ENCODE results near the gene PLPPR4. TPM values are rescaled to one million over a fixed set of nuclear protein-coding genes. Genes with fewer than 3 reads are reported as not detected.
"Not testable (repeated sequence)": the region's sequence is repeated elsewhere in the genome, so short reads cannot be mapped to it uniquely, and the experiment has no call there.

The PLPPR4 gene, protein sequence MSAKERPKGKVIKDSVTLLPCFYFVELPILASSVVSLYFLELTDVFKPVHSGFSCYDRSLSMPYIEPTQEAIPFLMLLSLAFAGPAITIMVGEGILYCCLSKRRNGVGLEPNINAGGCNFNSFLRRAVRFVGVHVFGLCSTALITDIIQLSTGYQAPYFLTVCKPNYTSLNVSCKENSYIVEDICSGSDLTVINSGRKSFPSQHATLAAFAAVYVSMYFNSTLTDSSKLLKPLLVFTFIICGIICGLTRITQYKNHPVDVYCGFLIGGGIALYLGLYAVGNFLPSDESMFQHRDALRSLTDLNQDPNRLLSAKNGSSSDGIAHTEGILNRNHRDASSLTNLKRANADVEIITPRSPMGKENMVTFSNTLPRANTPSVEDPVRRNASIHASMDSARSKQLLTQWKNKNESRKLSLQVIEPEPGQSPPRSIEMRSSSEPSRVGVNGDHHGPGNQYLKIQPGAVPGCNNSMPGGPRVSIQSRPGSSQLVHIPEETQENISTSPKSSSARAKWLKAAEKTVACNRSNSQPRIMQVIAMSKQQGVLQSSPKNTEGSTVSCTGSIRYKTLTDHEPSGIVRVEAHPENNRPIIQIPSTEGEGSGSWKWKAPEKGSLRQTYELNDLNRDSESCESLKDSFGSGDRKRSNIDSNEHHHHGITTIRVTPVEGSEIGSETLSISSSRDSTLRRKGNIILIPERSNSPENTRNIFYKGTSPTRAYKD
- 2.1 and 3.1 TPM in 2 replicates for total RNA-seq
- polyA plus RNA-seq (2012), result 1.4 TPM

DNA sequence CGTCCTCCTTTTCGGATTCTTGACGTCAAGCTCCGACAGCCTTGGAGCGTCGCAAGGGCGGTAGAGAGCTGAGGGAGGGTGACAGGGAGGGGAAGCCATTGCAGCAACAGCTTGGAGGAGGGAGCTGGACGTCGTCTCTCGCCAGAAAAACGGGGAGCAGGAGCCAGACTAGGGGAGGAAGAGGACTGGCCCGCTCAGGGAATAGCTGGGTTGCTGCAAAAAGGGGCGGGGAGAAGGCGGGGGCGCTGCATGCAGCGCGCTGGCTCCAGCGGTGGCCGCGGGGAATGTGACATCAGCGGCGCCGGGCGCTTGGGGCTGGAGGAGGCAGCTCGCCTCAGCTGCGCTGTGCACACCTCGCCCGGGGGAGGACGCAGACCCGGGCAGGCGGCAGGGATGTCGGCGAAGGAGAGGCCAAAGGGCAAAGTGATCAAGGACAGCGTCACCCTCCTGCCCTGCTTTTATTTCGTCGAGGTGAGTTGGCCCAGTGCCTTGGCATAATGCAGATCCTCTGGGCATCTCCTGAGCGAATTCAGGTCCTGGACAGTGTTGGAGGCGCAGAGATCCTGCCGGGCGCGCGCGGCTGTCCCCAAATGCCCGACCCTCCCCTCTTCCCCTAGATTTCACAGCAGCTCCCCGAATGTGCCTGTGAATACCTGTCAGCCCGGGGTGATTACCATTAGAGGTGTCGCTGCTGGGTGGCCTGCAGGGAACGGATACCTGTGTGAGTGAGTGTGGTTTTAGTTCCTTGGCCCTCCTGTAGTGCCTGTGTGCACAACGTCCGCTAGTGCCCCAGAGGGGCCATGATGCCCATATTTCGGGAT lies at the start of gene PLPPR4:
TSS of gene PLPPR4 (plus strand) at position 292 of the 821 bp plus-strand sequence. CDS start at position 394, 102 bp downstream.
- peak; percentile 37 for DNase-seq (ENCODE audit: low read depth)

DNA sequence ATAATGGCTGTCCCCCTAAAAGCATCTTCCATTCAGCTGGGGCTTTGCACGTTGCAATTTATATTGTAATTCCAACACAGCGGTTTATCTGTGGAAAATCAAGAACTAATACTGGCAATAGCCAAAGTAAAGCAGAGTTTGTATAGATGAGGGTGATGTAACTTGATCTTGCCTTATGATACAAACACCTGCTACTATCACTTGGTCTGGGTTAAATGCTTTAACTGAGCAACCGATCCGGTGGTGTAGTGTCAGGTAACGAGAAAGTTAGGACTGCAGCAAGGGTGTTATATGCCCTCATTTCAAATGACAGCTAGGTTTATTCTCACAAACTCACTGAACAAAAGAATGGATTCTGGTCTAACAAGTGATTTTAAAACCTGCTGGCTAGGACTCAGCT lies 47.3 kb upstream of the PLPPR4 start:
- DNase-seq (ENCODE audit: low read depth), result peak; percentile 48

DNA sequence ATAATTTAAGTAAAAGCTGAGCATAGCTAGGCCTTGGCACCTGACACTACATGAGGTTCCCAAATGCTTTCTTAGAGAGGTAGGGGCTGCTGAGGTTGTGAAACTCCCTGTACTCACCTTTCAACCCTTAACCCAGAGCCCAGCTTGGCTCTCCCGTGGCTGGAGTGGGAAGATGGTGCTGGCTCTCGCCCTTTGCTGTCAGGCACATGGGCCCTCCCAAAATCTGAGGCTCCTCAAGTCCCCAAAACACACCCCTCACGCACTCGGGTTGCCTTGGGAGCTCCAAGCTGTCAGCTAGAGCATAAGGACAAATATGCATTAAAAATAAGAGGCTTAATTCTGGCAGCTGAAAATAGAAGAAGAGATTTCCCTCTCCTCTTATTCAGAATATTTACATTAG lies 46.7 kb upstream of the PLPPR4 start:
- DNase-seq (ENCODE audit: low read depth), result no peak

DNA sequence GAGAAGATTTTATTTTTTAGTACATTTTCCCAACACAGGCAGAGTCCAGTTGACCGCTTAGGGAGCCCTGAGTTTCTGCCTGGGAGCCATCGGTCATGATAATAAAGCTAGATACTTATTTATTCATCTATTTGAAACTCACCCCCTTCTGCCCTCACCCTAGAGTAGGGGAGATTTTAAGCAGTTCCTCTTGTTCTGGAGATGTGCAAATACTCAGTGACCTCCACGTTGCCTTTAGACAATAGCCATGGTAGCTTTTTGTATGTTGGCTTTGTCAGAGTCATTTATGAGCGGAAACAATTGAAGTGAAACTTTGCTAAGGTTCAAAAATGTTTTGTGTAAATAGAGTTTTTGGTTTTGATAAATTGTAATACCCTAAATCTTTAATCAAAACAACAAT lies 45.7 kb upstream of the PLPPR4 start:
- no peak for DNase-seq (ENCODE audit: low read depth)

DNA sequence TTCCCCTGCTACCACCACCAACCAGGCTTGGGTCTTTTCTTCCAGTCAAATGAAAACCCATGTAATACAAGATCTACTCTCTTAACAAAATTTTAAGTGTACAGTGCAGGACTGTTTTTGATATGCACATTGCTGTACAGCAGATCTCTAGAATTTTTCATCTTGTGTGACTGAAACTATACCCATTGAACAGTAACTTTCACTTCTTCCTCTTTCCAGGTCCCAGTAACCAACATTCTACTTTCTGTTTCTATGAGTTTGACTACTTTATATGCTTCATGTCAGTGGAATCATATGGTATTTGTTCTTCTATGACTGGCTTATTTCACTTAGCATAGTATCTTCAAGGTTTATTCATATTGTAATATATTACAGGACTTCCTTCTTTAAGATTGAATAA lies 45.3 kb upstream of the PLPPR4 start:
- DNase-seq (ENCODE audit: low read depth), result no peak

DNA sequence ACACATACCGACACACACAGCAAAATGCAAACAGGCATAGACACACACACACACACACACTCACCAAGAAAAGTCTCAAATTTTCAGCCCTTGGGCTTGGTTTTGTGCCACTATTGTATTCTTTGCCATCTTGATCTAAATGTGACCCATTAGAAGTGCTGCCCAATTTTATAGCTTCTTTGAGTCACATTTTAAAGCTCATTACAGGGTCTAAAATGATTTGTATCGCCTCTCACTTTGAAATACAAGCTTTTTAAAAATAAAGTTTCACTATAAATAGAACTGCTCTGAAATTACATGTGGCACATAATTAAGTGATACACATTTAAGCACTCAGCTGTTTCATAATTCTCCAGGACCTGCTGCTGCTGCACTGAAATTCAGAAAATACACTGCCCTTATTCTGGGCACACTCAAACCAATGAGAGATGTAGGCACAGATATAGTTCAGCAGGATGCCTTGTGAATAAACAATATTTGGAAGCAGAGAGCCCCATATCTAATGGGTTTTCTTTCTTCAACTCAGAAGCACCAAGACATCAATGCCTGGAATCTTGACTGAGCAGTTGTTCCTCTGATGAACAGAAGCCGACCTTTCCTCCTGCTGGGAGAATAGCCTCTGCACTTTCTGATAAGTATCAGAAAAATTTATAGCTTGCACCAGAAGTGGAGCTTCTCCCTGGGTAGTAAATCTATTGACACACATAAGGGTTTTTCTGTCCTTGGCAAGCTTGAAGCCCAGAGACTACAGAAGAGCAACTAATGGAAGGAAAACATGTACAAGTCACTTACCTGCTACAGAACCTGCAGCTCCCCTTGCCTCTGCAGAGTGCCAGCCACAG lies 37.0 kb upstream of the PLPPR4 start:
- no peak for DNase-seq (ENCODE audit: low read depth)

DNA sequence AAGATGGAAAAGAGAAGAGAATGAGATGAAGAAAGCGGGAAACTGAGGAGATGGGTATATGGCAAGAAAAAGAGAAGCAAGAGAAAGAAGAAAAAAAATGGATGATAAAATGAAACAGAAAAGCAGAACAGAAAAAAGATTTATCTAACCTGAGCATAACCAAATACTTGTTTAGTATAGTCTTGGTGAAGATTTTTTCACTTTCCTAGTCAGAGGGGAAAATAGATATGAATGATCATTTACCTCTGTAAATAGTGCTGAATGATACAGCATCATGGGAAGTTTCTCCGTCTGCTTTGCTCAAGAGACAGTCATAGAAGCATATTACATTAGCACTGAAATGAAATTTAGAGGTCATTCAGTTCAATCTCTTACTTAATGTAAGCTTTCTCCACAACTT lies 36.1 kb upstream of the PLPPR4 start:
- no peak for DNase-seq (ENCODE audit: low read depth)

DNA sequence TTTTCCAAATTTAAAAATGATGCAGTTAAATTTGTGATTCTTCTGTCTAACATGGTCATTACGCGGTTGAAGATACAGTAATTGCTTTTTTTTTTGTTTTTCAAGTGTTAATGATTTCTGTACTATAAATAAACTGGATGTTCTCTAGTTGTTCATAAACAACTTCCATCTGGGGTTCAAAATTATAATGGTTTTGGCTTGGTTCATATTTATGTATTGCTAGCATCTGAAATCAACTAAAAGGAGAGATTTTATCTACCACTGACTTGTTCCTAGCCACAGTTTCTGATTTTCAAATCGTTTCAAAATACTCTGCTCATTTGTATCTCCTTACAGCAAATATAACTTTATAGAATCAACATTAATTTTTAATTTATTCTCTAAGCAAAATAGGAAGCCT lies 35.2 kb upstream of the PLPPR4 start:
- no peak for DNase-seq (ENCODE audit: low read depth)

DNA sequence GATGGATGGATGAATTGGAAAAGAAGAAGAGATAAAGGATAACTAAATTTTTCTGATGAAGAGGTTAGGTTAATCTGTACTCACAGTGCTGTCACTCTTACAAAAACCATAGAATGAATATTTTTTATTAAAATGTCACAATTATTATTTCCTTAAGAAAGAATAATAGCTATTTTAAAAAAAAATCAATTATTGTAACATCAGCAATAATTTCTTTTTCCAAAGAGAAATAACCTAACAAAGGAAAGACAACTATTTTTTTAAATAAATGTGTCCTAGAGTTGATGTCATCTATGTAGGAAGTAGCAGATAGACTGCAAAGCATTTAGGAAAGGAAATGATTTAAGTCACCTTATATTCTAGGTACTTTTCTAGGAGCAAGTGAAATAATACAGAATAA lies 33.6 kb upstream of the PLPPR4 start:
- no peak for DNase-seq (ENCODE audit: low read depth)

DNA sequence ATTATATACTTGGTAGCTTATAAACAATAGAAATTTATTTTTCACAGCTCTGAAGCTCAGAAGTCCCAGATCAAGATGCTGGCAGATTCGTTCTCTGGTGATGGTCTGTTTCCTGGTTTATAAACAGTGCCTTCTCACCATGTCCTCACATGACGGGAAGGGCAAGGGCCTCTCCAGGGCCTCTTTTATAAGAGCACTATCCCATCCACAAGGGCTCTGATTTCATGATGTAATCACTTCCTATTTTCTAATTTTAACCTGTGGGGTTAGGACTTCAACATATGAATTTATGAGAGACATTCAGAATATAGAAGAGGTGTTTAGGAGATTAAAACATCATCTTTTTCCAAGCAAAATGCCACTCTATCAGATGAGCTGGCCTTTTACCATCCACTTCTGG lies 32.1 kb upstream of the PLPPR4 start:
- no peak for DNase-seq (ENCODE audit: low read depth)

DNA sequence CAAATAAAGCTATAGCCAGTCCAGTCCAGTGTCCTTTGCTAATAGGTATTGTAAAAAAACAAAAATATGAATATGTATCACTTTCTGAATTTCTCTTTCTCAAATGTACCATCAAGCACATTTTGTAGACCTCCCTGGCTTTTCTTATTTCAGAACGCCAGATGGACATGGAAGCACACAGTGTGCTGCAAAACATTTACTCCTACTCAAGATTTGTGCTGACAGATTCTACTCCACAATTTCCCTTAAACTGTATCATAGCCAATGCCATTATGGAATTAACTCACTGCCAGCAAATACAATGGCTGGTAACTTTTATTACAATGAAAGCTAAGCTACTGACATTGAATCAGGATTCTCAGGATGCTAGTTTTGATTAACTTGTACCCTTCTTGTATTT lies 30.8 kb upstream of the PLPPR4 start:
- DNase-seq (ENCODE audit: low read depth), result no peak

DNA sequence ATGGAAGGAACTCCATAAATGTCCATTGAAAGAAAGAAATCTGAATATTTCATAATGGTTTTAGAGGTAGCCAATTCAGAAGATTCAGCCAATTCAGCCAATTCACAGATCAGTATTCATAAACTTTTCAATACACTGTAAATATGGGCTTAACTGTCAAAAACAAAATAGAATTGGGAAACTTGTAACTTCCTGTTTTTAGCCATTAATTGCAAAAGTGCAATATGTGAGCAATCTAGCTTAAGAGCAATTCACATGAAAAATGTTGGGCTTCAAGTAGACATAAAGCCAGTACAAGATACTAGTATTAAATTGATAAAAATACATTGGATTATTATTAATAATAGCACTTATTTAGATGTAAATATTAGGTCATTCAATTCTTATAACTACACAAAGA lies 27.5 kb upstream of the PLPPR4 start:
- no peak for DNase-seq (ENCODE audit: low read depth)

DNA sequence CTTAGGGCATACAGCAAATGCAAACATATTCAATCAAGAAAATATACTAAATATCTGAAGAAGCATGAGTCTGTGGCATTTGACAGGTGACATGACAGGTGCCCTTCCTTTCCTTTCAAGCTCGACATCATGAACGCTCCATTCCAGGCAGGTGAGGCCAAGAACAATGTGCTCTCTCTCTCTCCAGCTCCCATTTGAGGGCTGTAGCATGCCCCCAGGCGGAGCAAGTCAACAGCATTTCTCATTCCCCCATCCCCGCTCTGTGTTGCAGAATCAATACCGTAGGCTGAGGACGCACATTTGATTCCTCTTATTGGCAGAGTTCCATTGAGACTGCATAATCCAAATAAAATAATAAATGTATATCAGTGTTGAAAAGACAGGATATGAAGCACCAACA lies 24.6 kb upstream of the PLPPR4 start:
- DNase-seq (ENCODE audit: low read depth), result no peak

DNA sequence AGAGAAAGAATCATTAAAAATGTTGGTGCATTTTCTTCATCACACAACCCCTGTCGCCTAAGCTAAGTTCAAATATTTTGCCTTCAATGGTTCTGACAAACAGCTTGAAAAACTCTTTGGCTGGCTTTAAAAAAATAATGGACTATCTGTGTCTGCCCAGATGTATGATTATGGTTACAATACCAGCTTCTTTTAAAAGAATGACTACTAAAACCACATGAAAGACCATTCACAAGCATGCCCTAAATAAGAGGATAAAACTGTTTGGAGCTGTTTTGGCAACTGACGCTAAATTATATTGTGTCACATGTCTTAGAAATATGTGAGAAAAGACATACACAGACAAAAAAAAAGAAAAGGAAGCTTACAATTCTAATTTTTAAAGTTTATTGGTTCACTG lies 23.7 kb upstream of the PLPPR4 start:
- no peak for DNase-seq (ENCODE audit: low read depth)

DNA sequence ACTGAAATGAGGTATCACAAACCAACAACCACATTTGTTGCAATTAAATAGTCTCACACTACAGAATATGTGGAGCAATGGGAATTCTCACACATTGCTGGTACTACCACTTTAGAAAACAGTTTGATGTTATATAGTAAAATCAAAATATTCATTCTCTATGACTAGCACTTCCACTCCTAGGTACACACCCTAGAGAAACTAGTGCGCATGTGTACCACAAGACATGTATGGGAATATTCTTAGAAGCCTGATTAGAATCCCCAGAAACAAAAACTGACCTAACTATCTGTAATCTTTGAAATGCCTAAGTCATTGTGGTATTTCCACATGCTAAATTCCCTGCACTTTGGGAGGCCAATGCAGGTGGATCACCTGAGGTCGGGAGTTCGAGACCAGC lies 18.1 kb upstream of the PLPPR4 start:
- DNase-seq (ENCODE audit: low read depth), result no peak

DNA sequence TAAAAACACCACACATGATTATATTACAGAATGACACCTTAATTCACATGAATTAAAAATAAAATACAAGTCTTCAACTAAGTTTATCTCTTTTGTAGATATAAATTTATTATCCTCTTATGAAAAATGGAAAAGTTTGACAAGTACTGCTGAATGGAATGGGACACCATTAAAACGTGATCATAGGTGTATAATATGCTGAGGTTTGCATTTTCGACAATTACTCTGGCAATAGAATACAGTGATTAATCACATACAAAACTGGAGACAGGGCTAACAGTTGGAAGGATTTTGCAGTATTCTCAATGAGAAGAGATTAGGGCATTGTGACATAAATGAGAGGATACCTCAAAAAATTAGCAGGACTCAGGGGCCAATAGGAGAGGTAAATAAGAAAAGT lies 17.1 kb upstream of the PLPPR4 start:
- DNase-seq (ENCODE audit: low read depth), result no peak

DNA sequence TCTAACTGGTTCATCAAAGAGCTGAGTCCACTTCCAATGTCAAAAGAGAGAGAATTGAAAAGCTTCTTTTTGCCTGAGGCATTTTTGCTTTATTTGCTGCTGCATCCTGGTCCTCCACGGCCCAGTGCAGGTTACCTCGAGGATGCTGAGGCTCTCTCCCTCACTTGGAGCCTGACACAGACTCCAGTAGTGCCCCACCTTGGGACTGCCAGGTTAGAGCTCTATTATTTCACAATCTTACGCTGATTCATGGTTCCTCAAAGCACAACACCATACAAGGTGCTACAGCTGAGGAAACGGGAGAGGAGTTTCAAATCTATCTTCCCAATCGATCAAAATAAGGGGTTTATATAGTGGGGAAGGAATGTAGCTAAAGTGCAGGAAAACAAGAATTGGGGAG lies 13.6 kb upstream of the PLPPR4 start:
- no peak for DNase-seq (ENCODE audit: low read depth)

DNA sequence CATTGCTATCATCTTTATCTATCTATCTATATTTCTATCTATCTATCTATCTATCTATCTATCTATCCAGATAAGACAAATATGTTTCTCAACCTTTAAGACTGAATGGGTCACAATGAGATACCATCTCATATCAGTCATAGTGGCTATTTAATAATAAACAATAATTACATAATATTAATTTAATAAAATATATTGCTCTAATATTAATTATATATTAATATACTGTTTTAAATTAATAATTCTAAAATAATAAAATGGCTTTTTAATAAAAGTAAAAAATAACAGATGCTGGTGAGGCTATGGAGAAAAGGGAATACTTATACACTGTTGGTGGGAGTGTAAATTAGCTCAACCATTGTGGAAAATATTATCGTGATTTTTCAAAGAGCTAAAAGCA lies 13.0 kb upstream of the PLPPR4 start:
- no peak for DNase-seq (ENCODE audit: low read depth)

DNA sequence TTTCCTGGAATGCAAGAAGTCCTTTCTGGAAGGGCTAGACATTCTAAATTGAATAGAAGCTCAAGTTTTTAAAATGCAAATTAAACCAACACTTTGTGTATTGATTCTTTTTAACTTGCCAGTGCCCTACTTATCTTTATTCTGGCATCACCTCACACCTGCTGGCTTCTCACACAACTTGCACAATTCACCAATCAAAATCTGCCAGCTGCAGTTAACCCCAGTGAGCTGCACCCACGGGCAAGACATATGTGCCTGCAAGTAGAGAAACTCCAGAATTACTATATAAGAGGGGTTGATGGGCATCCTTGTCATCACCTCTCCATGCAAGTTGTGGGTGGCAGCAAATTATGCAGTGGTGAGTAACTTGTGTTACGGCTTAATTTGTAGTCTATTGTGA lies 11.7 kb upstream of the PLPPR4 start:
- DNase-seq (ENCODE audit: low read depth), result no peak

DNA sequence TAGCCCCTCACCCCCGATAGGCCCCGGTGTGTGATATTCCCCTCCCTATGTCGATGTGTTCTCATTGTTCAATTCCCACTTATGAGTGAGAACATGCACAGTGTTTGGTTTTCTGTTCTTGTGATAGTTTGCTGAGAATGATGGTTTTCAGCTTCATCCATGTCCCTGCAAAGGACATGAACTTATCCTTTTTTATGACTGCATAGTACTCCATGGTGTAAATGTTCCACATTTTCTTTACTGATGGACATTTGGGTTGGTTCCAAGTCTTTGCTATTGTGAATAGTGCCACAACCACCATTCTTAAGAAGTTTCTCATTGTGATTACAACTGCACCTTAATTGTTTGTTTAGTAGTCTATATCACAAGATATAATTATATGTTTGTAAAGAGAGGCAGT lies 3.9 kb upstream of the PLPPR4 start:
- not testable (repeated sequence) for DNase-seq (ENCODE audit: low read depth)

DNA sequence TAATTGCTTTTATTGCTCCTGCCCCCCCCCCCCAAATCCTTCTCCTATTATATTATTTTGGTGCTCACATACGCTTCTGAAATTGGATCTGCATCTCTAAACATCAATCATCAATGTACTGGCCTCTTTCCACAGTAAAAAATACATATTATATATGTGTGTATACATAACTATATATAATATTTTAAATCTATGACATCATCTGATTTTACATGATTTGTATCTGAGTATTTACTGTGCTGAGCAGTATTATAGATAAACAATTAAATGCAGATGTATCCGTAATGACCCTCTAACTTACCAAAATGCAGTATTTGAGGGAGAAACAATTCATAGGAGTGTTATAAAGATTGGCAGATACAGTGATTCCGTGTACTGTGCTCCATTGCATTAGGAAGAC lies 832 bp downstream of the PLPPR4 start:
- no peak for DNase-seq (ENCODE audit: low read depth)

Measured in myocyte (in vitro differentiated cells).